ENCODE results near the gene INHA.

Gene INHA

DNA sequence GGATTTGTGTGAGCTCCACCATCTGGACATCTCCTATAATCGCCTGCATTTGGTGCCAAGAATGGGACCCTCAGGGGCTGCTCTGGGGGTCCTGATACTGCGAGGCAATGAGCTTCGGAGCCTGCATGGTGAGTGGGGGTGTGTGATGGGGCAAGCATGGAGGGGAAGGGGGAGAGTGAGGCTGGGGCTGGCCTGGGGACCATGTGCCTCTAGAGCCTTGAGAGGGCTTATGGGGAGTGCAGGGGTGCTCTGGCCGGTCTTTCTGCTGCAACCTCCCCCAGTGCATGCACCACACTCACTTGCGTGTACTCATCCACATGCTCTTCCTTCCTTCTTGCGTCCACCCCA lies 33.5 kb downstream of the INHA start:
- ATAC-seq (ENCODE audit: low read depth) (no peak), DNase-seq (ENCODE audit: low spot score) (no peak)
- Histone ChIP-seq H3K27ac (ENCODE audit: poor library complexity, severe bottlenecking) (no peak overlapping the region), H3K4me3 (ENCODE audit: severe bottlenecking) (no peak overlapping the region), H3K9me3 (ENCODE audit: severe bottlenecking) (no peaks in the 10 kb centered on the region), H3K4me1 (ENCODE audit: insufficient read depth, poor library complexity, severe bottlenecking) (no peaks in the 10 kb centered on the region), H3K27me3 (ENCODE audit: insufficient read depth, poor library complexity, severe bottlenecking) (no peaks in the 10 kb centered on the region), H3K36me3 (ENCODE audit: low read depth) (peaks cover 9% of the 10 kb centered on the region)
- TF ChIP-seq, protein P1, sequence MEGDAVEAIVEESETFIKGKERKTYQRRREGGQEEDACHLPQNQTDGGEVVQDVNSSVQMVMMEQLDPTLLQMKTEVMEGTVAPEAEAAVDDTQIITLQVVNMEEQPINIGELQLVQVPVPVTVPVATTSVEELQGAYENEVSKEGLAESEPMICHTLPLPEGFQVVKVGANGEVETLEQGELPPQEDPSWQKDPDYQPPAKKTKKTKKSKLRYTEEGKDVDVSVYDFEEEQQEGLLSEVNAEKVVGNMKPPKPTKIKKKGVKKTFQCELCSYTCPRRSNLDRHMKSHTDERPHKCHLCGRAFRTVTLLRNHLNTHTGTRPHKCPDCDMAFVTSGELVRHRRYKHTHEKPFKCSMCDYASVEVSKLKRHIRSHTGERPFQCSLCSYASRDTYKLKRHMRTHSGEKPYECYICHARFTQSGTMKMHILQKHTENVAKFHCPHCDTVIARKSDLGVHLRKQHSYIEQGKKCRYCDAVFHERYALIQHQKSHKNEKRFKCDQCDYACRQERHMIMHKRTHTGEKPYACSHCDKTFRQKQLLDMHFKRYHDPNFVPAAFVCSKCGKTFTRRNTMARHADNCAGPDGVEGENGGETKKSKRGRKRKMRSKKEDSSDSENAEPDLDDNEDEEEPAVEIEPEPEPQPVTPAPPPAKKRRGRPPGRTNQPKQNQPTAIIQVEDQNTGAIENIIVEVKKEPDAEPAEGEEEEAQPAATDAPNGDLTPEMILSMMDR (IDR thresholded peaks at IDR 0.05; ENCODE audit: poor library complexity, severe bottlenecking), result no peak

DNA sequence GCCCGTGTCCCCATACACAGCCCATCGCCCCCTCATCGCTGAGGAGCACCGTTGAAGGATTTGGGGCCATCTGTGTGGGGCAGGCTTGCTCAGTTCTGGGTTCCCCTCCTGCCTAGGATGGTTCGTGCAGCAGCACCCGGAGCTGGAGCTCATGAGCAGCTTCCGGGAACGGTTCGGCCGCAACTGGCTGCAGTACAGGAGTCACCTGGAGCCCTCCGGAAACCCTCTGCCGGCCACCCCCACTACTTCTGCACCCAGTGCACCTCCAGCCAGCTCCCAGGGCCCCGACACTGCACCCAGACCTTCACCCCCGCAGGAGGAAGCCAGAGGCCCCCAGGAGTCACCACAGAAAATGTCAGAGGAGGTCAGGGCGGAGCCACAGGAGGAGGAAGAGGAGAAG lies 35.8 kb downstream of the INHA start:
- no peaks in the 10 kb centered on the region for H3K4me1 ChIP-seq (ENCODE audit: insufficient read depth, poor library complexity, severe bottlenecking)
- DNase-seq (ENCODE audit: low spot score) (no peak), ATAC-seq (ENCODE audit: low read depth) (no peak)
- no peaks in the 10 kb centered on the region for H3K9me3 ChIP-seq (ENCODE audit: severe bottlenecking)
- TF ChIP-seq, protein P1 (IDR thresholded peaks at IDR 0.05; ENCODE audit: poor library complexity, severe bottlenecking), result no peak
- H3K27me3 ChIP-seq (ENCODE audit: insufficient read depth, poor library complexity, severe bottlenecking), result no peaks in the 10 kb centered on the region
- peaks cover 14% of the 10 kb centered on the region for H3K36me3 ChIP-seq (ENCODE audit: low read depth)
- H3K4me3 ChIP-seq (ENCODE audit: severe bottlenecking), result no peak overlapping the region
- H3K27ac ChIP-seq (ENCODE audit: poor library complexity, severe bottlenecking), result no peak overlapping the region

DNA sequence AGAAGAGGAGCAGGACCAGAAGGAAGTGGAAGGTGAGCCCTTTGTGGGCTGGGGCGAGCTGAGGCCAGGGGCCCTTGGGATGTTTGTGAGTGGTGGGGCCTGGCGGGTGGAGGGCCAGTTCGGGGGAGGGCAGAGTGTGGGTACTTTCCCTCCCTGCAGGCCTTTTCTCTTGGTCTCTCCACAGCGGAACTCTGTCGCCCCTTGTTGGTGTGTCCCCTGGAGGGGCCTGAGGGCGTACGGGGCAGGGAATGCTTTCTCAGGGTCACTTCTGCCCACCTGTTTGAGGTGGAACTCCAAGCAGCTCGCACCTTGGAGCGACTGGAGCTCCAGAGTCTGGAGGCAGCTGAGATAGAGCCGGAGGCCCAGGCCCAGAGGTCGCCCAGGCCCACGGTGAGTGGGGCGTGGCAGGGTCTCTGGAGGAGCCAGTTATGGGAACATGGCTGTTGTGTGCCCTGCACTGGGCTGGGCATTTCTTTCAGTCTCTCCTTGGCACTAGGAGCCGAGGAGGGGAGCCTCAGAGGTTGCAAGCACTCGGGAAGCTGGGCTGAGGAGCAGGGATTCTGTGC lies 36.4 kb downstream of the INHA start:
- no peak for ATAC-seq (ENCODE audit: low read depth)
- no peak overlapping the region for H3K27ac ChIP-seq (ENCODE audit: poor library complexity, severe bottlenecking)
- TF ChIP-seq, protein P1 (IDR thresholded peaks at IDR 0.05; ENCODE audit: poor library complexity, severe bottlenecking), result no peak
- no peak for DNase-seq (ENCODE audit: low spot score)
- H3K27me3 ChIP-seq (ENCODE audit: insufficient read depth, poor library complexity, severe bottlenecking), result no peaks in the 10 kb centered on the region
- peaks cover 14% of the 10 kb centered on the region for H3K36me3 ChIP-seq (ENCODE audit: low read depth)
- no peaks in the 10 kb centered on the region for H3K4me1 ChIP-seq (ENCODE audit: insufficient read depth, poor library complexity, severe bottlenecking)
- H3K4me3 ChIP-seq (ENCODE audit: severe bottlenecking), result no peak overlapping the region
- H3K9me3 ChIP-seq (ENCODE audit: severe bottlenecking), result no peaks in the 10 kb centered on the region

DNA sequence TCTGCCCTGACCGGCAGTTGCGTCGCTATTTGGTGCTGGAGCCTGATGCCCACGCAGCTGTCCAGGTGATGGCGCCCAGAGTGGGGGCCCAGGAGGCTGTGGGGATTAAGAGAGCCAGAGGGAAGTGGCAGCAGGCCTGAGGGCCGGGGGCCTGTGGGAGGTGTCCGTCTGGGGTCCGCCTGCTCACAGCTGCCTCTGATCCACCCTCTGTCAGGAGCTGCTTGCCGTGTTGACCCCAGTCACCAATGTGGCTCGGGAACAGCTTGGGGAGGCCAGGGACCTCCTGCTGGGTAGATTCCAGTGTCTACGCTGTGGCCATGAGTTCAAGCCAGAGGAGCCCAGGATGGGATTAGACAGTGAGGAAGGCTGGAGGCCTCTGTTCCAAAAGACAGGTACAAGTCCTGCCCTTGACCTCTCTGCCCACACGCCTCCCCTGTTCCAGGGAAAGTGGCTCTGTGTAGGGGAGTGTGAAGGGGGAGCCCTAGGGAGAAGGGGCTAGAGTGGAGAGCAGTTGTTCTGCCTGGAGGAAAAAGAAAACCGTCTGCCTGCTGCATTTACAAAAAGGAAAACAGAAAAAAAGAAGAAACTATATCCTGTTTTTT lies 37.1 kb downstream of the INHA start:
- peaks cover 14% of the 10 kb centered on the region for H3K36me3 ChIP-seq (ENCODE audit: low read depth)
- H3K9me3 ChIP-seq (ENCODE audit: severe bottlenecking), result no peaks in the 10 kb centered on the region
- DNase-seq (ENCODE audit: low spot score) (no peak), ATAC-seq (ENCODE audit: low read depth) (no peak)
- H3K4me1 ChIP-seq (ENCODE audit: insufficient read depth, poor library complexity, severe bottlenecking), result no peaks in the 10 kb centered on the region
- H3K27ac ChIP-seq (ENCODE audit: poor library complexity, severe bottlenecking), result no peak overlapping the region
- no peaks in the 10 kb centered on the region for H3K27me3 ChIP-seq (ENCODE audit: insufficient read depth, poor library complexity, severe bottlenecking)
- TF ChIP-seq, protein P1 (IDR thresholded peaks at IDR 0.05; ENCODE audit: poor library complexity, severe bottlenecking), result no peak
- no peak overlapping the region for H3K4me3 ChIP-seq (ENCODE audit: severe bottlenecking)

DNA sequence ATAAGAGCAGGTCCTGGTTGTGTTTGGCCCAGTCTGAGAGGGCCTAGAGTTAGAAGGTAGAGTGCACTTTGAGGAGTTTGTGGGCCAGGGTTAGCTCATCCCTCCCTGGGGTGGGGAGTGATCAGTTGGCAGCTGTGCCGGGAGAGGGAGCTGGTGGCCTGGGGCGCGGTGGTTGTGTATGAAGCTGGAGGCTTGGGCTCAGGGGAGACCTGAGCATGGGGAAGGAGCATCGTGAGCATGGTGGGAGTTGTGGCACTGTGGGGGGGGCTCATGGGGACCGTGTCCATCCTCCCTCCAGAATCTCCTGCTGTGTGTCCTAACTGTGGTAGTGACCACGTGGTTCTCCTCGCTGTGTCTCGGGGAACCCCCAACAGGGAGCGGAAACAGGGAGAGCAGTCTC lies 39.2 kb downstream of the INHA start:
- no peaks in the 10 kb centered on the region for H3K4me1 ChIP-seq (ENCODE audit: insufficient read depth, poor library complexity, severe bottlenecking)
- H3K4me3 ChIP-seq (ENCODE audit: severe bottlenecking), result no peak overlapping the region
- H3K27me3 ChIP-seq (ENCODE audit: insufficient read depth, poor library complexity, severe bottlenecking), result no peaks in the 10 kb centered on the region
- peaks cover 8% of the 10 kb centered on the region for H3K36me3 ChIP-seq (ENCODE audit: low read depth)
- TF ChIP-seq, protein P1 (IDR thresholded peaks at IDR 0.05; ENCODE audit: poor library complexity, severe bottlenecking), result no peak
- no peak for ATAC-seq (ENCODE audit: low read depth)
- no peak for DNase-seq (ENCODE audit: low spot score)
- no peak overlapping the region for H3K27ac ChIP-seq (ENCODE audit: poor library complexity, severe bottlenecking)
- H3K9me3 ChIP-seq (ENCODE audit: severe bottlenecking), result no peaks in the 10 kb centered on the region

All from RWPE2 (cell line).